HG03196 (cell line): Measurements from ENCODE around the gene CCDC157.
"Not testable (repeated sequence)": the region's sequence is repeated elsewhere in the genome, so short reads cannot be mapped to it uniquely, and the experiment has no call there.

Source experiments
- ATAC-seq: cut with Tn5 transposase; IDR thresholded peaks from one replicate; pipeline ENCODE4 v1.9.1; 2021; ENCODE audit not compliant: unreplicated experiment

CCDC157 gene

DNA sequence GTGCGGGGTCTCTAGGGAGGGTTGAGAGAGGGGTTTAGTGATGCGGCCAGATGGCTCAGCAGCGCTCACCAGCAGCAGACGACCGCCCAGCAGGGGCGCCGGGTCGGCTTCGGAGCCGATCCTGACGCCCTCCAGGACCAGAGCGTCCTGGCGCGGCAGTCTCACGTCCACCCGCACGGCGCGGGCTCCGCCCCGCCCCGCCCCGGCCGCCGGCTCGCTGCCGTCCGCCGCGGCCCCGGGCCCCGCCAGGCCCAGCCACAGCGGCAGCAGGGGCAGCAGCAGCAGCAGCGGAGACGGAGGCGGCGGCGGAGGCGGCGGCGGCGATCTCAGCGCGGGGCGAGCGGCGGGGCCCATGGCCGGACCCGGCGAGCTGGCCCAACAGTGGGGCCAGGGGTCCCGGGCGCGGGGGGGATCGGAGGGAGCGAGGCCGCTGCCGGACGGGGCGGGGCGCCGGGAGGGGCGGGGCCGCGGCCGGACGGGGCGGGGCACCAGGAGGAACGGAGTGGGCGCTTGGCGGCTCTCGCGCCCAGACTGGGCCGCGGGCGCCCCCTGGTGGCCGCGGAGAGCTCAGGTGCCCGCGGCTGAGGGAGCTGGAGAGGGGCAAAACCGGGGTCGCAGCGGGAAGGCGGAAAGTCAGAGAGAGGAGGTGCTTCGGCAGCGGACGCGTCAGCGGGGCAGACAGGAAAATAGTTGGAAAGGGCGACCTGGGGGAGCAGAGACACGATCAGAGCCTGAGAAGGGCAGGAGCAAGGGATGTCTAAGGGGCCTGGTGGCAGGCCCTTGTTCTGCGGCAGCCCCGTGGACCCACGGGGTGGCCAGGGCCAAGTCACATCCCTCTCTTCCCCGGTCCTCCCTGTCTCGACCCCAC is 30.4 kb downstream of the CCDC157 start, which contains the start of gene RNF215:
Gene RNF215 (minus strand): TSS at position 452 of the 868 bp plus-strand sequence. CDS start 98 bp downstream, at position 354.
- peak; percentile 45 for ATAC-seq

DNA sequence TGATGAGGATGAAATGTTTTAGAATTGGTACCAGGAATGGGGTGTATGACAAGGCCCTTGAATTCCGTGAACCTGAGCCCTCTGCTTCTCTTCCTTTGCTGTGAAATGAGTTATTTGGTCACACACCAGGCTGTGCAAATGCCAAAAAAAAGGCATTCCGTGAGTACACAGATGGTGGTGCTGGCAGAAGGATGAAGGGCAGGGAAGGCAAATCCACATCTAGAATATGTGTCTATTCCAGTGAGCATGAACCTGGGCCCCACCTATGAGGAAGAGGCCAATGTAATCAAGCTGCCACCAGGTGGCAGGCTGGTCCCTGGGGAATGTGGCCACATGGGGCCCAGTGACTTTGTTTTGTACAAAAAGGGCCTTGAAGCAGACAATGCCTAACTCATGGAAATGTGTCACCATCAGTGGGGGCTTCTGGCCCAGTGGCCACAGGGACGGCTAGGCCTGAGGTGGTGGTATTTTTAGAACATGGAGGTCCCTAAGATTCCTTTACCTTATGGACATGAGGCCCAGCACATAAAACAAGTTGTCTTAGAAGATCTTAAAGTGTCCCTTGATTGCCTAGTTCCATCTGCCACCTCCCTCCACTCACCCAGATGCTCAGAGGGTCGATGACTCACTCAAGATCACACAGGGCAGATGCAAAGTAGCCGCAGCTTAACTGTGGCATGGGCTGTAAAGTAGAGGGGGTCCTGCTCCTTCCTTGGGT is 34.3 kb downstream of the CCDC157 start:
- ATAC-seq = no peak

DNA sequence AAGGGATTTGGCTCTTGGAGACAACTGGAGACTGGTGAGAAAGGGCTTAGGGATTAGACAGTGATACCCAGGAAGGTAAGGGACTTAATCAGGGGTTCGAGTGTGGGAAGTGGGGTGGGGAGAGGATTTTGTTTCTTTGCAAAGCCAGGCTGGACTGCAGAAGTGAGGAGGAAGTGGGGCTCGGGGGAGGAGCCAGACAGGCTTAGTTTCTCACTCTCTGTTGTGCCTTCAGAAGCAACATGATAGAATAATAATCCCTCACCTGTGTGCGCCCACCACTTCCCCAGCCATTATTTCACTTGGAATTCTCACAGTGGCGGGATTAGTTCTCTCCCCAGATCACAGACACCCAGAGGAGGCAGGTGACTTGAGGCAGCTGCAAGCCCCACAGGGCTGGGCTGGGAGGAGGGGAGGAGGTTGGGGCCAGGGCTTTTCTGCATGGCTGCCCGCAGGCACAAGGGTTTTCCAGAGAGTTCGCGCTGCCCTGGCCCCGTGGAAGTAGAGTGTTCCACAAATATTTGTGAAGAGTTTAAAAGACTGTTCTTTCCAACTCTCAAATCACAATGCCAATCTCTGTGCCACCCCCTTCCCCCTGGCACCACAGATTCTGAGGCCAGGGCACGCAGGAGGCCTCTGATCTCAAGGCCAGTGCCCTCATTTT is 36.0 kb downstream of the CCDC157 start:
- ATAC-seq = no peak

DNA sequence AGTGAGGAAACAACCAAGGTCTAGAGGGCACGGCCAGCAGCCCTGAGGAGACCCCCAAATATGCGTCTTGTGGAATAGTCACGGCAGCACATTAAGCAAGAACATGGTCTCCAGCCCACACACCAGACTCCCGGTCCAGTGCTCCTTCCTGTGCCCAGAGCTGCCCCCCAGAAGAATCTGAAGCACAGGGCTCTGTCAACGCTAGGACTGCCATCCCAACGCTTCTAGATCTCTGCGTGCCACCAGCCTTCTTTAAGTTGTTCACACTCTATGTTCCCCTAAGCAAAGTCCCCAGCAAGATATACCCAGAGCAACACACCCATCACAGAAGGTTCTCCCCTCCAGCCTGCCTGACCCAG is 36.5 kb downstream of the CCDC157 start:
- ATAC-seq = no peak

DNA sequence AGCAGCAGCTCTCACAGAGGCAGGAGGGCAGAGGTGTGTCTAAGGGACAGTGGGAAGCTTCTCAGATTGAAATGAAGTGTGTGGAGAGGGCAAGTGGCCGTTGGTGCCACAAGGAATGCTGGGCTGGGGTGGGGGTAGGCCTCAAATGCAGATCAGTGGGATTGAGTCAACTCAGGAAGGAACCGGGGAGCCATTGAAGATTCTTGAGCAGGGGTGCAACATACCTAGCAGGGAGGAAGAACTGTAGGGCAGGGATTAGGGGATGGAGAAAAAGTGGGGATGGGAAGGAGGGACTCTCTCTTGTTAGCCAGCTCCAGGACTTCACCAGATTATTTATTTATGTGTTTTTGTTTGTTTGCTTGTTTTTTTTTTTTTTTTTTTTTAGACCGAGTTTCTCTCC is 37.1 kb downstream of the CCDC157 start:
- no peak for ATAC-seq

DNA sequence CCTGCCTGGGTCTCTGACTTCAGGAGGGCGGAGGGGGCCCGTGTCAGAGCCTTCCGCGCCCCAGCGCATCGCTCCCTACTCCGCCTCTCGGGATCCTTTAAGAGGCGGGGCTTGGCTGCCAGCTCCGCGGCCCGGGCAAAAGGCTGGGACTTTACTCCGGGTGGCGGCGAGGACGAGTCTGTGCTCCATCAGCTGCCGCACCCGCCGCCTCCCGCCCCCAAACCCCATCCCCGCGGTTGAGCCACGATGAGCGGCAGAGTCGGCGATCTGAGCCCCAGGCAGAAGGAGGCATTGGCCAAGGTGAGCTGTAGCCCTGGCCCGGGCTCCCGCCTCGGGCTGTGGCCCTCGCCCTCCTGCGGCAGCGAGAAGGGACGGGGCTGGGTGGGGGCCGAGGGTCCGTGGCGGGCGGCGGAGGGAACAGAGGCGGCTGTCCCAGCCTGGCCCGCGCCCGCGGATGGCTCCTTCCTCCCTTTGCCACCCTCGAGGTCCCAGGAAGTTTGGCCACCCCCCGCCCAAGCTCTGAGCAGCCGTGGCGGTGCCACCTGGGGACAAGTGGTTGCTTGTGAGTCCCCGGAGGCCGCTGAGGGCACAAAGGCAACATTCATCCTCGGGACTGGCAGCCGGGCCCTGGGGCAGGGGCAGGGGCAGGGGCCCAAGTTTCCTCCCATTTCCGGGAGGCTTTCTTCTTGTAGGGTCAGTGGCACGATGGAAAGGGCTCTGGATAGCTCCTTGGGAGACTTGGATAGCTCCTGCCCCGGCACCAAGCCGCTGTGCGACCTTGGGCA is 40.3 kb downstream of the CCDC157 start, which contains the start of gene SEC14L2:
Gene SEC14L2 (plus strand): TSS at position 148 of the 785 bp plus-strand sequence. CDS start 99 bp downstream, at position 247.
- no peak for ATAC-seq

DNA sequence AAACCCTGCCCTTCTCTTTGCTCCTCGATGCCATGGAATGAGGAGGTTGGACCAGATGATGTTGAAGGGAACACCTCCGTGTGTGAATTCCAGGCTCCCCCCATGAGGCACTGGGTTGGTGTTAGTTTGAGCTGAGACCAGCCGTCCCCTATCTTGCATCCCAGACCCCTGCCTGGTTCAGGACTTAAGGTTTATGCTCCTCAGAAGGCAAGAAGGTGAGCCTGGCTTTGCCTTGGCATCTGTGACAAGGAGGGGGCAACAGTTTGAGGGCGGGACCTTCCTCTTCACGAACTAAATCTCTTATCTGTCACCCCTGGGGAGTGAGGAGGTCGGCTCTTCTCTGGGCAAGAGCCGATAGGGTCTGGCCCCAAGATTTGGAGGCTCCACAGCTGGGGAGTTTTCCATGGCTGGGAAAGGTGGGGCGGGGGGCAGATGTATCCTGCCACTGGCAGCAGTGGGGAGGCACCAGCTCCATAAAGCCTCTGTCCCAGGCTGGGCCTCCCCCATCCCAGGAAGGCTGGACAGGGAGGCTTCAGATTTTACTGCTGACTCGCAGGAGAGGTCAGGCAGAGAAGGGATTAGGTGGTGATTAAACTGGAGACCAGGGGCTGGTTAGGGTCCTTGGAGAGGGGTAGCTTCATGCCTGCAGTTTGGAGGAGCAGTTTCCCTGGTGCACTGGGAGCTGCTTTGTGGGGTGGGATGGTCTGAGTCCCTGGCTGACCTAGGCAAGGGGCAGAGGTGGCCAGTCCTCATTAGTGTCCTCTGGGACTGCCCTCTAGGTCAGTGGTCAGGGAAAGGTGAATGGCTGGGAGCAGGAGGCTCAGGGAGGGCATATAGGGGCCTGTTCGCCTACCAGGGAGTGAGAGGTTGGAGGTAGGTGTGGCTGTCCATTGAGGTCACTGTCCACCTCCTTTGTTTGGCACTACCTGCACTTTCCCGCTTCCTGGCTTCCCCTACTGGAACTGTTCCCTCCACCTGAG is 41.1 kb downstream of the CCDC157 start:
- no peak for ATAC-seq

DNA sequence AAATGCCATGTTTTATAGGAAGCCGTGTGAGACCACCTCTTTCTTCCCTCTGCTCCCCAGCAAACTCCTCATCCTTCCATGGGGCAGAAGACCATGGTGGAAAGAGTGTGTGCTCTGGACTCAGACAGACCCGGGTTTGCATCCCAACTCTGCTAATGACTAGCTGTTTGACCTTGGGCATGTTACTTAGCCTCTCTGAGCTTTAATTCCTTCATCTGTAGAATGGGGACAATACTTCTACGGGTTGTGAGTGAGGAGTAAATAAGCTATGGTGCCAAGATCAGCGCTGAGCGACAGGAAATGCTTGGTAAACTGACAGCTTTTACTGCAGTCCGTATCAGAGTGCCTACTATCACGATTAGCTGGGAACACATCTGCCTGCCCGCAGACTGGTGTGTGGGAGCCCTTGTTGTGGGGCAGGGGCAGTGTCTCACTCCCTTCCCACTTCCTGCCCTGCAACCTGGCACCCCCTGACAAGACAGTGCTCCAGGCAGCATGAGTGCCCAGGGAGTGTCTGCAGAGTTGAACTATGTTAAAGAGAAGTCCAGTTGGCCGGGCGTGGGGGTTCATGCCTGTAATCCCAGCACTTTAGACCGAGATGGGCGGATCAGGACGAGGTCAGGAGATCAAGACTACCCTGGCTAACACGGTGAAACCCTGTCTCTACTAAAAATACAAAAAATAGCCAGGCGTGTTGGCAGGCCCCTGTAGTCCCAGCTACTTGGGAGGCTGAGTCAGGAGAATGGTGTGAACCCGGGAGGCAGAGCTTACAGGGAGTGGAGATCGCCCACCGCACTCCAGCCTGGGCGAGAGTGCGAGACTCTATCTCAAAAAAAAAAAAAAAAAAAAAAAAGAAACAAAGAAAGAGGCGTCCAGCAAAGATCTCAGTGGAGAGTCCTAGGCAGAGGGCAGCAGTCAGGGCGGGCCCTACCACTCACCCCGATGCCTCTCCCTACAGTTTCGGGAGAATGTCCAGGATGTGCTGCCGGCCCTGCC is 42.2 kb downstream of the CCDC157 start:
- ATAC-seq = no peak

DNA sequence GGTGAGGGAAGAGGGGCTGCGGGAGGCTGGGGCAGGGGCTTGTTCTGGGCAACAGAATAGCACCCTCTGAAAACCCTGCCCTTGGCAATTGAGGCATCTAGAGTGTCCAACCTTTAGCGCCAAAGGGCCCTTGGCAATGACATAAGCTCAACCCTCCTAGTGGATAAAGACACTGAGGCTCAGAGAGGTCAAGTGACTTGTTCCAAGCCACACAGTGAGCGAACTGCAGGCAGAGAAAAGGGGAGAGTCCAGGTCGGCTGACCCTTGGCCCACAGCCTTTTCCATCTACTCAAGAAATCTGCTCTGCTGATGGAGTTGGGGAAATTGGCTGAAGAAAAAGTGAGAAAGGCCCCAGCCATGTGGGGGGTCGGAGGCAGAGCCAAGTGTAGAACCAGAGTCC is 42.9 kb downstream of the CCDC157 start:
- no peak for ATAC-seq

DNA sequence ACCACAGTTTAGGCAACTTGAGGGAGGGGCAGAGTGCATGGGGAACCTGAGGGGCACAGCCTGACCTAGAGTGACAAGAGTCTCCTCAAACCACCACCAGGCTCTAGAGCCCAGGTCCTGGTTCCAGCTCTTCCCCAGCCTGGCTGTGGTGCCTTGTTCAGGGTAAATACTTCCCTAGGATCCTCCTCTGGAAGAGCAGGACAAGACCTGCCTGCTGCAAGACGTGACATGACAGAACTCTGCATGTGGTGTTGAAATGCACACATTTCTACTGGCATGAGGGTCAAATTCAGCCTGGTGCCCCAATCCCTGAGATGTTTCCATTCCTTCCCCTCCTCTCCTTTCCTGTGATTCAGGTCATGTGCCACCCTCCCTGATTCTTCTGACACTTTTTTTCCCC is 43.4 kb downstream of the CCDC157 start:
- no peak for ATAC-seq

DNA sequence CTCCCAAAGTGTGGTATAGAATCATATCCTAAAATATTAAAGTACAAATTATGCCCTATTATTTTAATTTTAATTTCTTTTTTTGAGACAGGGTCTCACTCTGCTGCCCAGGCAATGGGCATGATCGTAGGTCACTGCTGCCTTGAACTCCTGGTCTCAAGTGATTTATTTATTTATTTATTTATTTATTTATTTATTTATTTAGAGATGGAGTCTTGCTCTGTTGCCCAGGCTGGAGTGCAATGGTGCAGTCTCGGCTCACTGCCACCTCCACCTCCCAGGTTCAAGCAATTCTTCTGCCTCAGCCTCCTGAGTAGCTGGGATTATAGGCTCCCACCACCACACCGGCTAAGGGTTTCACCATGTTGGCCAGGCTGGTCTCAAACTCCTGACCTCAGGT is 44.2 kb downstream of the CCDC157 start:
- not testable (repeated sequence) for ATAC-seq

DNA sequence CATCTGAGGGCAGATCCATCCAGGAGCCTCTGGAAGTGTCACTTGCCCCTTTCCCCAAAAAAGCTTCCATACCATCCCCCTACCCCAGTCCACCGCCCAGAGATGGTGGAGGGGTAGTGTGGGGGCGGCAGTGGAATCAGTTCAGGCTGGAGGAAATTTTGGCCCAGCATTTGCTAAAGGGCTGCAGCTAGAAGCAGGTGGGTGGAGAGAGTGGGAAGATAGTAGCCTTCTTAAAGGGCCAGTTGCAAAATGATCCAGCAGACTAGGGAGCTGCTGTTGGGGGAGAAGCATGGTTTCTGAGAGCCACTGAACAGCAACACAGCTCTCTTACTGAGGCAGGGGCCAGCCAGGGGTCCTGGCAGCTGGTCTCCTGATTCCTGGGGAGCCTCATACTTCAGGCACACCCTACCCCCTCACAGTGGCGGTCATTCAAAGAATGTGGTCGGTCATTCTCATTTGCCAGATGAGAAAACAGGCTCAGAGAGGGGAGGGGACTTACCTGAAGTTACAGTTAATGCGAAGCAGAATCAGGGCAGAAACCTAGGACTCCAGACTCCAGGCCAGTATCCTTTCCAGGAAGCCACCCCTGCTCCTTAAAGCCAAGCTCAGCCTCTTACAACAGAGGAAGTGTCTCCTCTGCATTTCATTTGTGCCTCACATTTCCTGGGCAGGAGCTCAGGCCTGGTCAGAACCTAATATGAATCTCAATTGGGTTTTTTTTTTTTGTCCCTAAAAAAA is 45.4 kb downstream of the CCDC157 start:
- no peak for ATAC-seq

DNA sequence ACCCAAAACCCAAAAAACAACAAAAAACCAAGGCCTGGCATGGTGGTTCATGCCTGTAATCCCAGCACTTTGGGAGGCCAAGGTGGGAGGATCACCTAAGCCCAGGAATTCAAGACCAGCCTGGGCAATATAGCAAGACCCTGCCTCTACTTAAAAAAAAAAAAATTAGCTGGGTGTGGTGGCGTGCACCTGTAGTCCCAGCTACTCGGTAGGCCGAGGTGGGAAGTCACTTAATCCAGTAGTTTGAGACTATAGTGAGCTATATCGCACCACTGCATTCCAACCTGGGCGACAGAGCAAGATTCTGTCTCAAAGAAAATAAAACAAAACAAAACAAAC is 45.9 kb downstream of the CCDC157 start:
- not testable (repeated sequence) for ATAC-seq

DNA sequence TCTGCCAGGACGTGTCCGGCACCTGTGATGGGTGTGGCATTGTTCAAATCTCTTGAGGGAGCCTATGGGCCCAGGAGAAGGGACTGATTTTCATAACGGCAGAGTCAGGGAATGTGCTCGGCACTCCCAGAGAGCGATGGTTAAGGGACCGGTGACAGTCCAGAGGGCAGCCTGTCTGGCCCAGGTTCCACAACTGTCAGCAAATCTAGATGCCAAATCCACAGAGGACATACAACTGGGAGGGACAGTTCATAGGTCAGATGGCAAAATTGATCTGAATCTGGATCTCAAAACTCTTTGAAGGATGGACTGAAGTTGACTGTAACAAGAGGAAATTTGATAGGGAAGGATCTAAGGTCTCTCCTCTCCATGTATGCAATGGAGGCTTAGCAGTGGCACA is 47.5 kb downstream of the CCDC157 start:
- no peak for ATAC-seq

DNA sequence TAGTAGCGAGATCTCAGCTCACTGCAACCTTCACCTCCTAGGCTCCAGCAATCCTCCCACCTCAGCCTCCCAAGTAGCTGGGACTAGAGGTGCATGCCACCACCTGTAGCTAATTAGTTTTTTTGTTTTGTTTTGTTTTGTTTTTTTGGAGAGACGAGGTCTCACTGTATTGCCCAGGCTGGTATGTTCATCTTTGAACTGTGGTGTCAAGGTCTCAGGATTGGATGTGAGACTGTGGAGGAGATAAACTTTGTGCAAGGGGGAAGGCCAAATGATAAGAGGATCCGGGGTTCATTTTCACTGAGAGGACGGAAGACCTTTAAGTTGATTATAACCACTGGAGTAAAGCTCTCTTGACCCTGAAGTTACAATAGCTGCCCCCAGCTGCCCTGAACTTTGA is 48.9 kb downstream of the CCDC157 start:
- ATAC-seq = no peak

DNA sequence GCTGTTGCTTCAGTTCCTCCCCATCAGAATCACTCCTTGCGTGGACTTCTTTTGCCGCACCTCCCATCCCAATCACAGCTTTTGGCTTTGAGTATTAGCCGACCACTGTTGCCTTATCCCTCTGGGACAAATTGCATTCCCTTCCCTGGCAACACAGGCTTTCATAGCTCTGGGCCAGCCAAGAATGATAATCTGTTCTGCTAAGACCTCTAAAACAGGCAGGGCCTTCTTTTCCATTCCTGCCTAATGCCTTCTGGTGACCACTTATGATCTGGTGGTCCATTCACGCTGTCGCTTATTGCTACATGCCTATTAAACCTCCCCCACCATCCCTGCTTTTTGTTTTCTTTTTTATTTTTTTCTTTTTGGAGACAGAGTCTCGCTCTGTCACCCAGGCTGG is 49.6 kb downstream of the CCDC157 start:
- ATAC-seq = no peak

DNA sequence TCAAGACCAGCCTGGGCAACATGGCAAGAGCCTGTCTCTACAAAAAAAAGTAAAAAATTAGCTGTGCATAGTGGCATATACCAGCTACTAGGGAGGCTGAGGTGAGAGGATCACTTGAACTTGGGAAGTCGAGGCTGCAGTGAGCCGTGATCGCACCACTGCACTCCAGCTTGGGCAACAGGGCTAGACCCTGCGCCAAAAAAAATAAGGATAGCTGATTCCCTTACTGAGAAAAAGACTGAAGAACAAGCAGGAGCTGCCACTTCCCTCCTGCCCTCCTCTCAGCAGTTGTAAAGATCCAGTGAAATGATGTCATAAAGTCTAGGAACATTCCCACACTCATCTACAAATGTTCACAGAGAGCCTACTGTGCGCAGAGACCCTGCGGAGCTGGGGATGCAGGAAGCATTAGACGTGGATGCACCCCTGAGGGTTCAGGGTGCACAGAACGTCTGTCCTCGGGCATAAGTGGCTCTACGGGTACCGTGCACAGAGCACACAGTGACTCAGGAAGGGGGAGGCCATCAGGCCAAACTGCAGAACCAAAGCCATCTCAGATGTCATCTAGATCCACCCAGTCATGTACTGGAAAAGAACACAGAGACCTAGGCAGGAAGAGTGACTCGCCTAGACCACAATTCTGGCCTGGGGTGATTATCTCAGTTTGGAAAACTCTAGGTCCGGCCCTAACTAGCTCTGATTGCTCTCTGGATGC is 51.7 kb downstream of the CCDC157 start:
- no peak for ATAC-seq
